ACHN (cell line): ENCODE measurements around the gene NDST3.
"Not testable (repeated sequence)": the region's sequence is repeated elsewhere in the genome, so short reads cannot be mapped to it uniquely, and the experiment has no call there.

Experiments used
- DNase-seq: peaks from one replicate; pipeline ENCODE4 v3.0.0-alpha.2; 2015
- in situ Hi-C: cut with HindIII; loops from 2 replicates; pipeline ENCODE4 v1.10.0; 2017; ENCODE audit warnings: low sequenced_read_pairs, low pct_ligation_motif_present, low pct_unique_long_range_greater_than_20kb

Gene NDST3

DNA sequence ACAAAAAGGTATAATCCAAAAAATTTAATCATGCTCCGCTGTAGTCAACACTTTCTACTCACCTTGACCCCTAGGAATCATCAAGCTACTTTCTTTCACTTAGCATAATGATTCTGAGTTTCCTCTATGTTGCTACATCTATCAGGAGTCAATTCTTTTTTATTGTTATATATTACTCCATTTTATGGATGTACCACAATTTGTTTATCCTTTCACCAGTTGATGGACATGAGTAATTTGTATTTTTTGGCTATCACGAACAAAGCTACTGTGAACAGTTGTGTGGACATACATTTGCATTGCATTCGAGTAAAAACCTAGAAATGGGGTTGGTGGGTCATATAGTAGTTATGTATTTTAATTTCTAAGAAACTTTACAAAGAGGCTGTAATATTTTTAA lies 215.6 kb downstream of the NDST3 start:
- no peak for DNase-seq
- in situ Hi-C loops, result no loop called here

DNA sequence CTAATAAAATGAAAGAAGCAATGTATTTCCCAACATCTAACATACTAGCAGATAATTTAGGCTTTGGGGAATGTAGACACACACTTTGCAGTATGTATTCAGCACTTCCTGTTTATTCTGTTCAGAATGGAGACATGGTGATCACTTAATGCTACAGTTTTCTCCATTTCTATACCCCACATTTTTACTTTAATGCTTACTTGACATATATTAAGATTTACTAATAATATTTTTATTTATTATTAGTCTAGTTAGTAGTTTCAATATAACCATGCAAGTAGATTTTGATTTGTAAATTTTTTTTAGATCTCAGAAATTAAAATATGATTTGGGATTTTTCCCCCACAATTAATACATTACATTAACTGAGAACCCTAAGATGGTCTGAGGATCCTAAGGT lies 220.1 kb downstream of the NDST3 start:
- no peak for DNase-seq
- in situ Hi-C loops, result no loop called here

DNA sequence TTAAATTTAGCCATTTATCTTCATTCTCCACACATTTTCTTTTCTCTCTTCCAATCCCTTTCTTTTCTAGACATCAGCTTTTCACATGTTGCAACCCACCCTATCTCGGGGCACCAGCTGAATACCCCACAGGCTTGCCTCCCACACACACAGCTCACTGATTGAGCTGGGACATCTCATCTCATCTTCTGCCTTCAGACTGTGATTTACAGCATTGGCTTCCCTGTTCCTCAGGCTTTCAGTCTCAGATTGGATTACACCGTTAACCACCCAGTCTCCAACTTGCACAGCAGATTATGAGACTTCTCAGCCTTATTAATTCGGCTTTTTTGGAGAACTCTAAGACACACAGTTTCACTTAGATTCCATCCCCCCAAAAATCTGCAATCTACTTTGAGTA lies 224.8 kb downstream of the NDST3 start:
- DNase-seq, result no peak
- in situ Hi-C loops, result no loop called here

DNA sequence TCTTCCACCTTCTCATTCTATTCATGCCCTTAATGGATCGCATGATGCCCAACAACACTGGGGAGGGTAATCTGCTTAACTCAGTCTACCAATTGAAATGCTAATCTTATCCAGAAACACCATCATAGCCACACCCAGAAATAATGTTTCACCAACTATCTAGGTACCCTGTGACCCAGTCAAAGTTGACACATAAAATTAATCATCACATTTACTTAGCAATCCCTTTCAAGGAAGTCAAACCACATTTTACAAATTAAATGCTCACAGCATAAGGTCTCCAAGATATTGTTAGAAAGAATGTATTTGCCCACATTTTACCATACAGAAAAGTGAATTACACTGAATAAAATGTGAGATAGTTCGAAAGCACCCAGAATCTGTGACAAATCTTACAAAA lies 226.0 kb downstream of the NDST3 start:
- in situ Hi-C loops, result no loop called here
- no peak for DNase-seq

DNA sequence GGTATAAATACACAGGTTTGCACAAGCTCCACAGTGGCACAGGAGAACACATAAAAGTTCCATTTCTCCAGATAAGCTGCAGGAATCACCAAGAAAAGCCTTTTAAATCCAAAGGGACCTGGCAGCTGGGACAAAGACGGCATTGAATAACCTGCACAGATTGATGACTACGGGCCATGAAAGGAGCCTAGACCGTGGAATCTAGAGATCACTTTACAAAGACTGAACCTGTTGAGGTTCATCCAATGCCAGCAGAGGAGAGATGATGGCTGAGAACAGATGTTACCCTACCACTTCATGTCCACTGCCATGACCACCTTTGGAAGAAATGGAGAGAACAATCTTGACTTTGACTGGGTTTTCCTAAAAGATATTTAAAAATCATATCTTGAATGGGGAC lies 229.8 kb downstream of the NDST3 start:
- in situ Hi-C loops, result no loop called here
- no peak for DNase-seq

DNA sequence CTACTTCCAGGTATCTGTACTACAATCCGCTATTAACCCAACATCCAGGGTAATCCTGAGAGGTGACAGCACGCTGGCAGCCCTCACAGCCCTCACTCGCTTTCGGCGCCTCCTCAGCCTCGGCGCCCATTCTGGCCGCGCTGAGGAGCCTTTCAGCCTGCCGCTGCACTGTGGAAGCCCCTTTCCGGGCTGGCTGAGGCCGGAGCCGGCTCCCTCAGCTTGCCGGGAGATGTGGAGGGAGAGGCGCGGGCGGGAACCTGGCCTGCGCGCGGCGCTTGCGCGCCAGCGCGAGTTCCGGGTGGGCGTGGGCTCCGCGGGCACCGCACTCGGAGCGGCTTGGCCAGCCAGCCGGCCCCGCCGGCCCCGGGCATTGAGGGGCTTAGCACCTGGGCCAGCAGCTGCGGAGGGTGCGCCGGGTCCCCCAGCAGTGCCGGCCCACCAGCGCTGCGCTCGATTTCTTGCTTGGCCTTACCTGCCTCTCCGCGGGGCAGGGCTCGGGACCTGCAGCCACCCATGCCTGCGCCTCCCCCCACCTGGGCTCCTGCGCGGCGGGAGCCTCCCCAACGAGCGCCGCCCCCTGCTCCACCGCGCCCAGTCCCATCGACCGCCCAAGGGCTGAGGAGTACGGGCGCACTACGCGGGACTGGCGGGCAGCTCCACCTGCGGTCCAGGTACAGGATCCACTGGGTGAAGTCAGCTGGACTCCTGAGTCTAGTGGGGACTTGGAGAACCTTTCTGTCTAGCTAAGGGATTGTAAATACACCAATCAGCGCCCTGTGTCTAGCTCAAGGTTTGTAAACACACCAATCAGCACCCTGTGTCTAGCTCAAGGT lies 231.2 kb downstream of the NDST3 start:
- in situ Hi-C loops, result no loop called here
- DNase-seq, result peak; percentile 58

DNA sequence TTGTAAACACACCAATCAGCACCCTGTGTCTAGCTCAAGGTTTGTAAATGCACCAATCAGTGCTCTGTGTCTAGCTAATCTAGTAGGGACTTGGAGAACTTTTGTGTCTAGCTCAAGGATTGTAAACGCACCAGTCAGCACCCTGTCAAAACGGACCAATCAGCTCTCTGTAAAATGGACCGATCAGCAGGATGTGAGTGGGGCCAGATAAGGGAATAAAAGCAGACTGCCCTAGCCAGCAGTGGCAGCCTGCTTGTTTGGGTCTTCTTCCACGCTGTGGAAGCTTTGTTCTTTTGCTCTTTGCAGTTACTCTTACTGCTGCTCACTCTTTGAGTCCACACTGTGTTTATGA lies 231.8 kb downstream of the NDST3 start:
- DNase-seq, in situ Hi-C loops: not testable (repeated sequence)

DNA sequence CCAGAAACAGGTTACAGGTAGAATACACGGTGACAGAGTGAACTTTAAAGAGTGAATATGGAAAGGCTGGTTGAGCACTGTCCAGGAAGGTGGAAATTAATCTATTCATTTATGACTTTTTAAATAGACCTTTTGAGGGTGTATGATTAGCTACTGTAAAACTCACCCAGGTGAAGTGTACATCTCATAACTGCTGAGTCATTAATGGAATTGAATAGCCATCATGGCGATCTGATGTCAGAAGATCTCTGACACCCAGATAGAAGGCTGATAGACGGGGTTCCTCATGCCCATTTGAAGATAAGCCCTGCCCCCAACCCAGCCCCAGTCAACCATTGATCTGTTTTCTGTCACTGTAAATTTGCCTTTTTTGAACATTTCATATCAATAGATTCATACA lies 234.5 kb downstream of the NDST3 start:
- no peak for DNase-seq
- in situ Hi-C loops, result no loop called here

DNA sequence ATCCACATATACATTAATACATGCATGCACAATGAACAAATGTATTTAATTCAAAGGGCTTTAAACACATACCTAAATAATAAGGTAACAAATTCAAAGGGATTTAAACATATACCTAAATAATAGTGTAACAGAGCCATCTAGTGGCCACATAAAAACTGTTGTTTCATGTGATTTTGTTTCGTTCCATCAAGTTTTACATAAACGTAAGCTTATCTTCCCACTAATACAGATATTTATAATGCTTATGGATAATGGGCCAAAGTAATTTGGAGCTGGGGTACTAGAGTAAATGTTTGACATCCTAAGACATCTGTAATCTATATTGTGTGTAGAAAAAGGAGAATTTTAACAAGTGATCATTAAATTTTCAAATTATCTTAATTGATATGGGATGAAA lies 236.2 kb downstream of the NDST3 start:
- peak; percentile 53 for DNase-seq
- in situ Hi-C loops, result no loop called here

DNA sequence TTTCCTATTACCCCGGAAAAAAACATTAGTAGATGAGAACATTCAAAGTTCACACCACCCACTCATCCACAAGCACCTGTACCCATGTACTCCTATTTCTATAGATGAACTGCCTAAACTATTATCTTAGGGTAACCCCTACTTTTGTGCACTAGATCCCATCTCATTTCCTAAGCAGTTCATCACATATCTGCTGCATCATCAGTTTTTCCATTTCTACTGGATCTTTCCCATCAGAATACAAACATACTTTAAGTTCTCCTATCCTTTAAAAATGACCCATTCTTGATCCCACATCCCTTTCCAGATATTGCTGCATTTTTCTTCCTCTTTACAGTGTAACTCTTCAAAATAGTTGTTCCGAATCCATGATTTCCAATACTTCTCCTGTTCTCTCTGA lies 237.5 kb downstream of the NDST3 start:
- in situ Hi-C loops, result no loop called here
- no peak for DNase-seq

DNA sequence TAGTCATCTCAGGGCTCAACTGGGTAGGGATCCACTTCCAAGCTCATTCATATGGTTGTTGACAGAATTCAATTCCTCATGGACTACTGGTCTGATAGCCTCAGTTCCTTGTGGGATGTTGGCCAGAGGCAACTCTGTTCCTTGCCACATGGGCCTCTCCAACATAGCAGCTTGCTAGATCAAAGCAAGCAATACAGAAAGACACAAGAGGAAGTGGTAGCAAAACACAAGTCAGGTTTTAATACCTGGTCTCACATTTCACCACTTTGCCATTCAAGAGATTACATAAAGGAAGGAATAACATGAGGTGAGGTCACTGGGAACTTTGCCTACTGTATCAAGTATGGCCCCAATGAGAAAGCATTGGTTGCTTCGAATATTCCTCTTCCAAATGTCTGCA lies 239.4 kb downstream of the NDST3 start:
- in situ Hi-C loops, result no loop called here
- DNase-seq, result no peak

DNA sequence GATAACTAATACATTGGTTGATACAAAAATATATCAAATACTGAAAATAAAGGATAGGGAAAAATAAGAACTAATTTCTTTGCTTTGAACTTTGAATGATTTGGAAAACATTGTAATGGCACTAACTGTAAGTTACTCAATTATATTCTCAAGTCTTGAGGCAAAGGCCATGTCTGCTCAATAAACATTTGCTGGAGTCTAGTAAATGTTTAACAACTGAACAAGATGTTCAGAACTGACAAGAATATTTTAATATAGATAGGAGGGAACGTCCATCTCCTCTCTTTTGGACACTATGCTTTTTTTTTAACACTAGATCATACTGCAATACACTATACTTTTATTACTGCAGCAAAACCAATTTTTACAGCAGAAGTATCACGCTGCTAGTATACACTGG lies 242.3 kb downstream of the NDST3 start:
- in situ Hi-C loops, result no loop called here
- no peak for DNase-seq

DNA sequence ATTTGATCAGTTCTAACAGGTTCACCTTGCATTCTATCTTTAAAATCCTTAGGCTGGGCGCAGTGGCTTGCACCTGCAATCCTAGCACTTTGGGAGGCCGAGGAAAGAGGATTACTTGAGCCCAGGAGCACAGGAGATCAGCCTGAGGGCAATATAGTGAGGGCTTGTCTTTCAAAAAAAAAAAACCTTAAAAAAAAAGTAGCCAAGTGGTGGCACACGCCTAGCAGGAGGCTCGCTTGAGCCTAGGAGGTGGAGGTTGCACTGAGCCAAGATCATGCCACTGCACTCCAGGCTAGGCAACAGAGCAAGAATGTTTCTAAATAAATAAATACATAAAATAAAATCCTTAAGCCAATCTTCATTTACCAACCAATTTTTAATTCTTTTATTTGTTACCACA lies 243.0 kb downstream of the NDST3 start:
- in situ Hi-C loops, result no loop called here
- DNase-seq, result no peak

DNA sequence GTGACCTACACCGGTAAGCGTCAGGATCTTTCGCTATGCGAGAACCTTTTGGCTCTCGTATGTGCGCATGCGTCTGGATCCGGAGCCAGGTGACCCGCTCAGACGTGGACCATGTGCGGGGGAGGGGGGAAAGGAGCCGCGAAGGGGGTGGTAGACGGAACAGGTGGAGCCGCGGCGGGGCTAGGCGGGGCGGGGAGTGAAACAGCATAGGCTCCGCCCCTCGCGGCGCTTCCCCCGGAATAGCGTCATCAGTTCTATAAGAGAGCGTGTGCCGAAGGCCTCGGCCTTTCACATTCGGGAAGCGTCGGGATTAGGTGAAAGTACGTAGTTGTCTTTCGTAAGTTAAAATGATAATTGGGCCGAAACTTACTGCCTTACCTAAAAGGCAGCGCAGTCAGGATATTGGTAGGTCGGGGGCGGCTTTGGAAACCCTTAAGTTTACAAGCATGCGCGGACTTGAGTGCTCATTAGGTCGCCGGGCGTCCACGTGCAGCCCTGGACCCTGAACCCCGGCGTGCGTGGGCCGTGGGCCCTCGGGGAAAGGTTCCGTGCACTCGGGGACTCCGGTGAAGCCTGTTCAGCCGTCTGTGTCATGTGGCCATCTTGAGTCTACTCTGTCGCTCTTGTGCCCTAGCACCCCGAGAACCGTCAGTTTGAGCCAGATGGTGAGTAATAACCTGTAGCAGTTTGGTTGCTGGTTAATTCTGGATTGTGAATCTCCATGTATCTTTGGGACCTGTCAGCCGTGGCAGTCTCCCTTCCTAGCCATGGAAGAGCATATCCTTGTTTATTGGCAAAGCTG lies 244.4 kb downstream of the NDST3 start:
- in situ Hi-C loops, result no loop called here

DNA sequence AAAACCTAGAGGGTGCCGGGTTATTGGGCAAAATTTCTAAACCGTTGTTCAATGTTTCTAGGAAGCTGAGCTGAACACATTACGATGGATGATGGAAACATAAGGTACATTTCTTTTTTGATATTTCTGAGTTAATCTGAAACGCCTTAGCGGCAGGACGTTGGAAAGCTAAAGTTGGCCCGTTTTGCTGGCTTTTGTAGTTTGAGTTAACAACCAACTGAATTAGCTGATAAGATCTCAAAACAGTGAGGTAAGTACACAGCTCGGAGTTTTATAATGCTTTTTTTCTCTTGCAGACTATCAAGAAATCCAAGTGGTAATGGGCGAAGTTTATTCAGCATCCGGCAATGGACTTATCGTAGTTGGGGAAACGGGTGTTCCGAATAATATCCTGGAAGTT lies 245.0 kb downstream of the NDST3 start:
- in situ Hi-C loops, result no loop called here

More for the DNA sequence above, 244.4 kb downstream of the NDST3 start:
- peak; percentile 94 for DNase-seq

DNA sequence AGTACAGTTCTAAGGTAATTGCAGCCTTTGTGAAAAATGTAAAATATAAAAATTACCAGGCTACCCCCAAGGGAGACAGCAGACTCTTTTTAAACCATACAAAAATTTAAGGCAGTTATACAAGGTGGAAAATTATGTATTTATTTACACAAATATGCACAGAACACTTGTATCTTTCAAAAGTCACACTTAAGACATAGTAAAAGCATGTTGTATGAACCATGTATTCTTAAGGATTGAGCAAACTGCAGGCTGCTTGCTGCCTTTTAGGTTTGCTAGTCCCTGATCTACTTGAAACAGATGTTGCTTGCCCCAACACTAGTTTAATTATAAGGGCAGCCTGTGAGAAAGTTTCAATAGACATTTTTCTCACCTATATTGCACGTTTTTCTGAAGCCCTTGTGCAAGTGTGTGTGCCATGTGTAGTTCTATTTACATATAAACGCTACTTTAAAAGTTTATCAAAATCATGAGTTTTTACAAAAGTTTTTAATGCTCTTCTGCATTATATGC lies 245.7 kb downstream of the NDST3 start:
- DNase-seq, result no peak
- in situ Hi-C loops, result no loop called here

More for the DNA sequence above, 245.0 kb downstream of the NDST3 start:
- DNase-seq, result no peak

DNA sequence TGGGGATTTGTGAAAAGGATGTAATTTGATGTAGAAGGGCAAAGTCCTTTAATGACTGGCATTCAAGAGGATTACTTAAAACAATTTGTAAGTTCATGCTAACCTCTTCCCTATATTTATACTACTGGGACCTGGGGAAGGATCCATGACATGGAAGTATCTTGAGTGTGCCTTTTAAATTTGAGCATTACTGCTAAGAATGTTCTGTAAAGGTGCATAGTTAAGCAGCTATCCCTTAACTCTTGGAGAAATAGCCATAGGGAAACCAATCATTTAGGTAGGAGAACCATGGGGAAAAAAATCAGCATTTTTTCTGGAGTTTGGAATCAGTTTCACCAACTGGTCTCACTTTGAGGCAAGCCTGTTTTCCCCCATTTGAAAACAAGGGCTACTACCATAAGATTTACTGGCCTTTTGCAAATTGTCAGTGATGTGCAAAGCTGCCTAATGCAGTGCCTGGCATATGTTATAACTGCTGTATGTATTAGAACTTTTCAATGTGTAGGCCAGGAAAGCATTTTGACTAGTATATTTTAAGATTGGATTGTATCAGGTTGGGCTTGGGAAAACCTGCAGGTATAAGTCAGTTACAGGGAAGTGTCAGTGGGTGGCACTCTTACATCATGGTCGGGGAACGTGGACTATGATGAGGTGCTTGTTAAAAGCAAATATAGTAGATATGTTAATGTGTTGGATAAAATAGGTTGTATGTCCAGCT lies 246.4 kb downstream of the NDST3 start:
- in situ Hi-C loops, result no loop called here
- peak; percentile 64 for DNase-seq

DNA sequence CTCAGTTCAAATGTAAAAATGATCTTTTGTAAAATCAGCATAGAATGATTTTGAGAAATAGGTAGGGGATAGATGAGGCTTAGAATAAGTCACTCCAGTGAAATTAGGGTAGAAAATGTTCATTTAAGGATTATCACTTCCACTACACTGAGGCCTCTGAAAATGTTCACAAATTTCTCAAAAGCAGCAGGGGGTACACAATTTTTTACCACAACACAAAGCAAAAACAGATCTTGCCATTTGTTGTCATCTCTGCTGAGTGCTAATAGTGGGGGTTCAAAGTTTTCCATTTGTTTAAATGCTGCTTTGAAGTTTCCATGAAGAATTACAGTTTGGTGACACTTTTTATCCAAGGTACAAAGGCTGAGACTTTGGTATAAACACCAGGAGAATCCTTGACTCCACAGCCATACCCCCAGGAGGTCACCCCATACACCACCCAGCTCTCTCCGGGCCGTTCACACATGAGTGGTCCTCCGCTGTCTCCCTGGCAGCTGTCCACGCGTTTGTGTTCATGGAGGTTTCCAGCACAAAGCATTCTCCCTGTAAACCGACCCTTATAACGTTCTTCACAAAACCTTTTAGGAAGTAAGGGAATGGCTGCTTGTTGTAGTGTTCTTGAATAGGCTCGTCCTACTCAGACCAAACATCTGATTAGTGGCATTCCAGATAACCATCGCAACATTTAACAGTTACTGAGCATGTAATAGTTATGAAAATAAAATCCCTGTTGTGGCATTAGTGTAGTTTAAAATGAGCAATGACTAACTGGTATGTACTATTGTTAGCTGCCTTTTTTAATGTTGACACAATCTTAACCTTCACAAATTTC lies 247.5 kb downstream of the NDST3 start:
- in situ Hi-C loops, result no loop called here
- DNase-seq, result peak; percentile 24
